Mesothelial cell of epicardium (in vitro differentiated cells): Measurements from ENCODE around the gene CEACAM19. TPM values are rescaled to one million over a fixed set of nuclear protein-coding genes. Genes with fewer than 3 reads are reported as not detected.
"Not testable (repeated sequence)": the region's sequence is repeated elsewhere in the genome, so short reads cannot be mapped to it uniquely, and the experiment has no call there.

Source experiments
- DNase-seq, 2 experiments: peaks; one replicate each; pipeline ENCODE4 v3.0.0; 2021; ENCODE audit warnings: low spot score in 2 of 2; ENCODE audit not compliant: unreplicated experiment in 2 of 2
- H3K27ac Mint-ChIP-seq: 2 replicates; pipeline ENCODE4 v1.8.0; 2021; ENCODE audit warnings: mixed read lengths
- H3K27me3 Mint-ChIP-seq: 2 replicates; pipeline ENCODE4 v1.8.0; 2021; ENCODE audit warnings: low read depth, mixed read lengths
- H3K36me3 Mint-ChIP-seq: 2 replicates; pipeline ENCODE4 v1.8.0; 2021; ENCODE audit warnings: mixed read lengths
- H3K4me1 Mint-ChIP-seq: 2 replicates; pipeline ENCODE4 v1.8.0; 2021; ENCODE audit warnings: mixed read lengths
- H3K4me3 Mint-ChIP-seq: 2 replicates; pipeline ENCODE4 v1.8.0; 2021; ENCODE audit warnings: mild to moderate bottlenecking, moderate library complexity, mixed read lengths
- H3K9me3 Mint-ChIP-seq: 2 replicates; pipeline ENCODE4 v1.8.0; 2021; ENCODE audit warnings: mixed read lengths
- total RNA-seq: library from RNA; stranded (reverse); gene quantifications from 3 replicates; pipeline ENCODE4 v1.2.1, GENCODE V29; 2021
- TF ChIP-seq, protein P1 (sequence below): fragments of 200-600 bp; sonication (generic); IDR thresholded peaks from one replicate; pipeline ENCODE4 v1.5.0; 2021; ENCODE audit warnings: antibody characterized with exemption; ENCODE audit not compliant: unreplicated experiment

Gene CEACAM19
- total RNA-seq, 1 donor from 2014 or later, result 11.2 TPM

DNA sequence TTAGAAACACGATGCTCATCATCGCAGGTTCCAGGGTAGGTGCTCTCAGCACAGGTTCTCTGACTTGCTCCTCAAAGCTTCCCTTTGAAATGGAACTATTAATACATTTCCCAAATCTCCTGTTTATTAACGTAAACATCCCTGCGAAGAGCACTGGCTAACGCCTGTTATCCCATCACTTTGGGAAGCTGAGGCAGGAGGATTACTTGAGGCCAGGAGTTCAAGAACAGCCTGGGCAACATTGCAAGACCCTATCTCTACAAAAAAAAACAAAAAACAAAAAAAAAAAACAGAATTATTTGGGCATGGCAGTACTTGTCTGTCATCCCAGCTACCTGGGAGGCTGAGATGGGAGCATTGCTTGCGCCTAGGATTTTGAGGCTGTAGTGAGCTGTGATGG, 46.3 kb downstream of the CEACAM19 start:
- TF ChIP-seq, protein P1, sequence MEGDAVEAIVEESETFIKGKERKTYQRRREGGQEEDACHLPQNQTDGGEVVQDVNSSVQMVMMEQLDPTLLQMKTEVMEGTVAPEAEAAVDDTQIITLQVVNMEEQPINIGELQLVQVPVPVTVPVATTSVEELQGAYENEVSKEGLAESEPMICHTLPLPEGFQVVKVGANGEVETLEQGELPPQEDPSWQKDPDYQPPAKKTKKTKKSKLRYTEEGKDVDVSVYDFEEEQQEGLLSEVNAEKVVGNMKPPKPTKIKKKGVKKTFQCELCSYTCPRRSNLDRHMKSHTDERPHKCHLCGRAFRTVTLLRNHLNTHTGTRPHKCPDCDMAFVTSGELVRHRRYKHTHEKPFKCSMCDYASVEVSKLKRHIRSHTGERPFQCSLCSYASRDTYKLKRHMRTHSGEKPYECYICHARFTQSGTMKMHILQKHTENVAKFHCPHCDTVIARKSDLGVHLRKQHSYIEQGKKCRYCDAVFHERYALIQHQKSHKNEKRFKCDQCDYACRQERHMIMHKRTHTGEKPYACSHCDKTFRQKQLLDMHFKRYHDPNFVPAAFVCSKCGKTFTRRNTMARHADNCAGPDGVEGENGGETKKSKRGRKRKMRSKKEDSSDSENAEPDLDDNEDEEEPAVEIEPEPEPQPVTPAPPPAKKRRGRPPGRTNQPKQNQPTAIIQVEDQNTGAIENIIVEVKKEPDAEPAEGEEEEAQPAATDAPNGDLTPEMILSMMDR, result no peak
- Mint-ChIP-seq H3K27ac (peak overlapping the region; percentile 12), H3K9me3 (peaks cover 13% of the 10 kb centered on the region), H3K36me3 (no peaks in the 10 kb centered on the region), H3K27me3 (no peaks in the 10 kb centered on the region), H3K4me3 (no peak overlapping the region), H3K4me1 (peaks cover 22% of the 10 kb centered on the region)
- DNase-seq, result no peak

DNA sequence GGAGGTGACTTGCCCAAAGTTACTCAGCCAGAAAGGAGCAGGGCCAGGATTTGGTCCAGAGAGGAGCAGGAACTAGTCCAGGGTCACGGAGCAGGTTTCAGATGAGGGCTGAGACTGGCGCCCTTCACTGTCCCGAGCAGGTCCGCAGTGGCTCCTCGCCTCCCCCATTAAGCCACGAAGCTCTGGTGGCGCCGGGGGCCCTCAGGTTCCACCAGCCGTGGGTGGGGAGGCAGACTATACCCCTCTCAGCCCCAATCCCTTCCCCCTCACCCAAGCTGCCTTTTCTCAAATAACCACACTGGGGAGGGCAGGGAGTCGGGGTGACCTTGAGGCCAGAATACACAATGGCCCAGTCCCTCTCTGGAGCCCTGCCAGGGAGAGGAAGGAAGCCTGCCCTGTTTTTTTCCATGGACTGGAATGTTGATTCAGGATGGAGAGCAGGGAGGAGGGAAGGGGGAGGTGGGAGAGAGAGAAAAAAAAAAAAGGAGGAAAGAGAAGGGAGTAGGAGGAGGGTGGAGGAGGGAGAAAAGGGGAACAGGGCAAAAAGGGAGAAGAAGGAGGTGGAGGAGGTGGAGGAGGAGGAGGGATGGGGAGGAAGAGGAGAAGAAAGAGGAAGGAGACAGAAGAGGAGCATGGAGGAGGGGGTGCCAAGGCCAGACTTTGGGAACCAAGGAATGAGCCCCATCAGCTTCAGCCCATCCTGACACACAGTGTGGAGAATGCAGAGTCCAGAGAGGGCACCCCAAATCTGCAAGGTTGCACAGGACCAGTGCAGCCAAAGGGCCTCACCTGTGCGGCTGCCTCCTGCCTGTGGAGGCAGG, 47.4 kb downstream of the CEACAM19 start:
- H3K27ac Mint-ChIP-seq, result peak overlapping the region; percentile 90
- H3K9me3 Mint-ChIP-seq, result peaks cover 13% of the 10 kb centered on the region
- no peaks in the 10 kb centered on the region for H3K27me3 Mint-ChIP-seq
- H3K4me3 Mint-ChIP-seq, result no peak overlapping the region
- no peaks in the 10 kb centered on the region for H3K36me3 Mint-ChIP-seq
- TF ChIP-seq, protein P1, result no peak
- peaks cover 22% of the 10 kb centered on the region for H3K4me1 Mint-ChIP-seq
- peak in 1 of 2 experiments; percentile 53 for DNase-seq

DNA sequence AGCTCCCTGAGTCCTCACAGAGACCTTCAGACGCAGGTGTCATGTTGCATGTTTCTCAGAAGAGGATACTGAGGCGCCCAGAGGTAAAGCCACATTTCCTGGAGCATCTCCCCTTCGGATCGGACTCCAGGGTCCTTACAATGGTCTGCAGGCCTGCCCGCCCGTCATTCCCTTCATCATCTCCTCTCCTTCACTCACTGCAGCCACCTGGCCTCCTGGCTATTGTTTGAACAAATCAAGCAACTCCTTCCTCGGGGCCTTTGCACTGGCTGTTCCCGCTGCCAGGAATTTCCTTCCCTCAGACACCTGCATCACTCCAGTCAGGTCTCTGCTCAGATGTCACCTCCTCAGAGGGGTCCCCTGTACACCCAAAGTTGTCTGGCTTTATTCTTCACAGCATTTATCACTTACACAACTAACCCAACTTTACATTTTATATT, 48.0 kb downstream of the CEACAM19 start:
- no peaks in the 10 kb centered on the region for H3K36me3 Mint-ChIP-seq
- H3K4me3 Mint-ChIP-seq, result no peak overlapping the region
- peak overlapping the region; percentile 43 for H3K27ac Mint-ChIP-seq
- H3K4me1 Mint-ChIP-seq, result peaks cover 22% of the 10 kb centered on the region
- TF ChIP-seq, protein P1, result no peak
- DNase-seq, result no peak
- peaks cover 13% of the 10 kb centered on the region for H3K9me3 Mint-ChIP-seq
- no peaks in the 10 kb centered on the region for H3K27me3 Mint-ChIP-seq

DNA sequence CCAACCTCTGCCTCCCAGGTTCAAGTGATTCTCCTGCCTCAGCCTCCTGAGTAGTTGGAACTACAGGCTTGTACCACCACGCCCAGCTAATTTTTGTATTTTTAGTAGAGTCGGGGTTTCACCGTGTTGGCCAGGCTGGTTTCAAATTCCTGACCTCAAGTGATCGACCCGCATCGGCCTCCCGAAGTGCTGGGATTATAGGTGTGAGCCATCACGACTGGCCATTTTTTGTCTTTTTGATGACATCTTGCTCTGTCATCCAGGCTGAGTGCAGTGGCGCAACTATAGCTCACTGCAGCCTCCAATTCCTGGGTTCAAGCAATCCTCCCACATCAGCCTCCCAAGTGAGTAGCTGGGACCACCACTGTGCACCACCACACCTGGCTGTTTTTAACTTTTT, 49.1 kb downstream of the CEACAM19 start:
- not testable (repeated sequence) for H3K36me3 Mint-ChIP-seq, DNase-seq, H3K9me3 Mint-ChIP-seq, H3K27ac Mint-ChIP-seq, H3K4me3 Mint-ChIP-seq, H3K27me3 Mint-ChIP-seq
- H3K4me1 Mint-ChIP-seq, result peaks cover 22% of the 10 kb centered on the region

DNA sequence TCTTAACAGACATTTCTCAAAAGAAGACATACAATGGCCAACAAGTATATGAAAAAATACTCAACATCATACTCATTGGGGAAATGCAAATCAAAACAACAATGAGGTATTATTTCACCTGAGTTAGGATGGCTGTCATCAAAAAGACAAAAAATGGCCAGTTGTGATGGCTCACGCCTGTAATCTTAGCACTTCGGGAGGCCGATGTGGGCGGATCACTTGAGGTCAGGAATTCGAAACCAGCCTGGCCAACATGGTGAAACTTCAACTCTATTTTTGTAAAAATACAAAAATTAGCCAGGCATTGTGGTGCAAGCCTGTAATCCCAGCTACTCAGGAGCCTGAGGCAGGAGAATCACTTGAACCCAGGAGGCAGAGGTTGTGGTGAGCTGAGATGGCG, 49.7 kb downstream of the CEACAM19 start:
- Mint-ChIP-seq H3K27ac (no peak overlapping the region), H3K9me3 (no peaks in the 10 kb centered on the region), H3K4me3 (no peak overlapping the region), H3K27me3 (no peaks in the 10 kb centered on the region), H3K36me3 (no peaks in the 10 kb centered on the region), H3K4me1 (peaks cover 22% of the 10 kb centered on the region)
- DNase-seq, result no peak
- TF ChIP-seq, protein P1, result no peak

DNA sequence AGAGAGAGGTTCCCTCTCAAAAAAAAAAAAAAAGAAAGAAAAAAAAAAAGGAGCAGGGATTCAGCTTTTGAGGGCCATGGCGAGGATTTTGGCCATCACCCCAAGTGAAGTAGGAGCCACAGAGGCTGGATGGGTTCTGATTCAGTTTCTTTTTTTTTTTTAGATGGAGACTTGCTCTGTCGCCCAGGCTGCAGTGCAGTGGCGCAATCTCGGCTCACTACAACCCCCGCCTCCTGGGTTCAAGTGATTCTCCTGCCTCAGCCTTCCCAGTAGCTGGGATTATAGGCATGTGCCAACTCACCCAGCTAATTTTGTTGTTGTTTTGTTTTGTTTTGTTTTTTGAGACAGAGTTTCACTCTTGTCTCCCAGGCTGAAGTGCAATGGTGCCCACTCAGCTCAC, 50.1 kb downstream of the CEACAM19 start:
- H3K4me1 Mint-ChIP-seq, result peaks cover 22% of the 10 kb centered on the region
- not testable (repeated sequence) for H3K27ac Mint-ChIP-seq, H3K36me3 Mint-ChIP-seq, H3K4me3 Mint-ChIP-seq, H3K9me3 Mint-ChIP-seq, DNase-seq, H3K27me3 Mint-ChIP-seq
